ENCODE results near the gene OTOGL. TPM values are rescaled to one million over a fixed set of nuclear protein-coding genes. Genes with fewer than 3 reads are reported as not detected.

OTOGL gene
- total RNA-seq, 1 donor from 2014 or later = not detected

GRCh38 chr12:80201908-80202307 is 102.6 kb downstream of the OTOGL start:
- DNase-seq (no peak), ATAC-seq (ENCODE audit: low read depth) (no peak)
- no peaks in the 10 kb centered on the region for H3K4me1 Mint-ChIP-seq
- TF ChIP-seq CTCF (IDR thresholded peaks at IDR 0.05) = no peak
- H3K27me3 Mint-ChIP-seq = peaks cover 3% of the 10 kb centered on the region
- POLR2A ChIA-PET = no interaction called here
- CTCF ChIA-PET = no interaction called here
- no peak overlapping the region for H3K27ac Mint-ChIP-seq
- intact Hi-C loops (cut with micrococcal nuclease) = no loop called here
- no peaks in the 10 kb centered on the region for H3K36me3 Mint-ChIP-seq (ENCODE audit: low read depth)
- no peaks in the 10 kb centered on the region for H3K9me3 Mint-ChIP-seq
- no peak overlapping the region for H3K4me3 Mint-ChIP-seq

GRCh38 chr12:80205960-80206359 is 106.6 kb downstream of the OTOGL start:
- ATAC-seq (ENCODE audit: low read depth) (no peak), DNase-seq (no peak)
- no peak overlapping the region for H3K27ac Mint-ChIP-seq
- H3K36me3 Mint-ChIP-seq (ENCODE audit: low read depth) = no peaks in the 10 kb centered on the region
- POLR2A ChIA-PET = no interaction called here
- no peaks in the 10 kb centered on the region for H3K9me3 Mint-ChIP-seq
- no peak overlapping the region for H3K4me3 Mint-ChIP-seq
- intact Hi-C loops (cut with micrococcal nuclease) = no loop called here
- no peaks in the 10 kb centered on the region for H3K4me1 Mint-ChIP-seq
- peaks cover 3% of the 10 kb centered on the region for H3K27me3 Mint-ChIP-seq
- TF ChIP-seq CTCF (IDR thresholded peaks at IDR 0.05) = no peak
- CTCF ChIA-PET = no interaction called here

- no peak overlapping the region for H3K27ac Mint-ChIP-seq
- ChIA-PET POLR2A (no interaction called here), CTCF (no interaction called here)
- H3K36me3 Mint-ChIP-seq (ENCODE audit: low read depth) = no peaks in the 10 kb centered on the region
- ATAC-seq (ENCODE audit: low read depth) (no peak), DNase-seq (no peak)
- H3K27me3 Mint-ChIP-seq = peaks cover 3% of the 10 kb centered on the region
- no peaks in the 10 kb centered on the region for H3K9me3 Mint-ChIP-seq
- no peak for TF ChIP-seq CTCF (IDR thresholded peaks at IDR 0.05)
- intact Hi-C loops (cut with micrococcal nuclease) = no loop called here
- H3K4me3 Mint-ChIP-seq = no peak overlapping the region
- no peaks in the 10 kb centered on the region for H3K4me1 Mint-ChIP-seq
Measured at GRCh38 chr12:80208071-80208470, 108.7 kb downstream of the OTOGL start.

- ChIA-PET POLR2A (interaction anchor here (0.7 kb wide), 1 partner anchor 537 kb away, joined by 4 read pairs; no protein-coding TSS in a partner anchor), CTCF (no interaction called here)
- DNase-seq = no peak
- H3K27ac Mint-ChIP-seq = no peak overlapping the region
- intact Hi-C loops (cut with micrococcal nuclease) = no loop called here
- H3K36me3 Mint-ChIP-seq (ENCODE audit: low read depth) = no peaks in the 10 kb centered on the region
- no peaks in the 10 kb centered on the region for H3K27me3 Mint-ChIP-seq
- no peak for TF ChIP-seq CTCF (IDR thresholded peaks at IDR 0.05)
- no peaks in the 10 kb centered on the region for H3K4me1 Mint-ChIP-seq
- no peaks in the 10 kb centered on the region for H3K9me3 Mint-ChIP-seq
- ATAC-seq (ENCODE audit: low read depth) = no peak
- H3K4me3 Mint-ChIP-seq = no peak overlapping the region
Measured at GRCh38 chr12:80211671-80212070, 112.3 kb downstream of the OTOGL start.

GRCh38 chr12:80212938-80213645 is 113.8 kb downstream of the OTOGL start:
- Mint-ChIP-seq H3K4me3 (no peak overlapping the region), H3K27me3 (no peaks in the 10 kb centered on the region), H3K27ac (no peak overlapping the region), H3K9me3 (no peaks in the 10 kb centered on the region), H3K36me3 (ENCODE audit: low read depth) (no peaks in the 10 kb centered on the region), H3K4me1 (no peaks in the 10 kb centered on the region)
- ChIA-PET POLR2A (no interaction called here), CTCF (no interaction called here)
- intact Hi-C loops (cut with micrococcal nuclease) = no loop called here
- DNase-seq (no peak), ATAC-seq (ENCODE audit: low read depth) (no peak)
- TF ChIP-seq CTCF (IDR thresholded peaks at IDR 0.05) = no peak

Measured in activated B cell treated with CpG ODN at 0.5 μM for 24 hours (primary cell).